Thyroid gland (tissue), 4 donors: ENCODE measurements around the gene SEMG1.

ENCODE experiments used
- CTCF ChIP-seq, 6 experiments: fragments of 200-600 bp in 3 of 6; fragments of 450-650 bp in 3 of 6; sonication (generic) in 3 of 6; IDR thresholded peaks; one replicate each; pipeline ENCODE4 v1.5.1; 2016 to 2019; ENCODE audit warnings: antibody characterized with exemption in 6 of 6, mild to moderate bottlenecking in 2 of 6, inconsistent platforms in 1 of 6, moderate library complexity in 1 of 6
- POLR2A ChIP-seq, 2 donors: fragments of 450-650 bp; IDR thresholded peaks; one replicate each; pipeline ENCODE4 v1.6.1; 2017; ENCODE audit warnings: antibody characterized with exemption in 2 of 2, mild to moderate bottlenecking in 2 of 2, moderate library complexity in 1 of 2

DNA sequence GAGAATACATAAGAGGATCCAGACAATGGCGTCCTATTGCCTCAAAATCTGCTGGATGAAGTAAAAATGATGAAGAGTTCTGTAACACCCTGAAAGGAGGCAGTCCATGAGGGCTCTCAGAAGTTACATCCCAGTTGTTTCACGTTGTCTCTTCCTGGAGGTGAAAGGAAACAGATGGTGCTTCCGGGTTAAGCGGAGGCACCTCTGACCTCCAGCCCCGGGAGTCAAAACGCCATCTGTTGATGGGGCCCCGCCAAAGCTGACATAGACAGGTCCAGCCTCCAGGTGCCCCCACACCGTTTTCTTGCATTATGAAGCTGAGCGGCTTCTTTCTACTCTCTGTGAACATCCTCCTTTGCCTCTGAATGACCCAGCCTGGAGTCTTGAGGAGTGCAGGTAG lies 23.8 kb downstream of the SEMG1 start:
- TF ChIP-seq CTCF (IDR thresholded peaks at IDR 0.05) (no peak), POLR2A (IDR thresholded peaks at IDR 0.05) (no peak)
